OCI-LY3 (cell line): ENCODE measurements around the gene ACSL3.

ENCODE experiments used
- EZH2phosphoT487 ChIP-seq: fragments of 200-600 bp; shearing (Covaris generic); IDR thresholded peaks from 2 replicates; pipeline ENCODE4 v1.6.1; 2018; ENCODE audit warnings: antibody characterized with exemption, mixed run types, low read depth
- TF ChIP-seq, protein P1 (sequence below): fragments of 200-600, 300-600 bp; sonication (generic); IDR thresholded peaks from 2 replicates; pipeline ENCODE4 v1.5.1; 2014; ENCODE audit warnings: antibody characterized with exemption, low read length, low read depth

DNA sequence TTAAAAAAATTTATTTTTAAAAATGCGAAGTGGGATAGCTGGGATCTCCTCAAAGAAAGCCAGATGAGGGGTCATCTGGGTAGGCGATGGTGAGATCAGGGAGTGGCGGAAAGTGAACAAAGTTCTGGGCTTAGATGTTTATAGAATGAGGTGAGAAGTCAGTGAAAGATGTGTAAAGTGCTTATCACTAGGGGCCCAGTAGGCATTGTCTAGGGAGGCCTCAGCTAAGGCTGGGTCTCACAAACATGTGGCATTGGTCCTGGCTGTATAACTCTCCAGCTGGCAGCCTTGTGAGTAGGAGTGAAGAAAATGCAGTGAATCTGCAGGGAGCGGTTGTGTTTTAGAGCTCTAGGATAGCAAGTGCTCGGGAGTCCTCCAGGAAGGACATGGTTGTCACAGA, 10.5 kb downstream of the ACSL3 start:
- TF ChIP-seq, protein P1, sequence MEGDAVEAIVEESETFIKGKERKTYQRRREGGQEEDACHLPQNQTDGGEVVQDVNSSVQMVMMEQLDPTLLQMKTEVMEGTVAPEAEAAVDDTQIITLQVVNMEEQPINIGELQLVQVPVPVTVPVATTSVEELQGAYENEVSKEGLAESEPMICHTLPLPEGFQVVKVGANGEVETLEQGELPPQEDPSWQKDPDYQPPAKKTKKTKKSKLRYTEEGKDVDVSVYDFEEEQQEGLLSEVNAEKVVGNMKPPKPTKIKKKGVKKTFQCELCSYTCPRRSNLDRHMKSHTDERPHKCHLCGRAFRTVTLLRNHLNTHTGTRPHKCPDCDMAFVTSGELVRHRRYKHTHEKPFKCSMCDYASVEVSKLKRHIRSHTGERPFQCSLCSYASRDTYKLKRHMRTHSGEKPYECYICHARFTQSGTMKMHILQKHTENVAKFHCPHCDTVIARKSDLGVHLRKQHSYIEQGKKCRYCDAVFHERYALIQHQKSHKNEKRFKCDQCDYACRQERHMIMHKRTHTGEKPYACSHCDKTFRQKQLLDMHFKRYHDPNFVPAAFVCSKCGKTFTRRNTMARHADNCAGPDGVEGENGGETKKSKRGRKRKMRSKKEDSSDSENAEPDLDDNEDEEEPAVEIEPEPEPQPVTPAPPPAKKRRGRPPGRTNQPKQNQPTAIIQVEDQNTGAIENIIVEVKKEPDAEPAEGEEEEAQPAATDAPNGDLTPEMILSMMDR = no peak
- no peak for TF ChIP-seq EZH2phosphoT487
